Tibial artery (tissue), 4 donors: ENCODE results near the gene CMSS1.

Source experiments
- DNase-seq, 2 donors: peaks; one replicate each; pipeline ENCODE4 v3.0.0-alpha.2; 2019
- H3K27ac ChIP-seq, 2 donors: fragments of 200-600 bp; sonication (generic) in 1 of 2; 1 replicate in 1 of 2; 2 replicates in 1 of 2; pipeline ENCODE4 v1.5.1; 2018 to 2019; ENCODE audit warnings: mild to moderate bottlenecking in 1 of 2
- H3K27me3 ChIP-seq, 2 donors: fragments of 200-600 bp; sonication (generic) in 1 of 2; one replicate each; pipeline versions ENCODE4 v1.5.1 to v1.6.0; 2016 to 2019
- H3K36me3 ChIP-seq, 3 donors: fragments of 200-600 bp; sonication (generic) in 2 of 3; one replicate each; pipeline ENCODE4 v1.5.1; 2016 to 2019; ENCODE audit warnings: mild to moderate bottlenecking in 2 of 3
- H3K4me1 ChIP-seq, 4 donors: fragments of 200-600 bp; sonication (generic) in 2 of 4; 1 replicate in 3 of 4; 2 replicates in 1 of 4; pipeline ENCODE4 v1.5.1; 2016 to 2019
- H3K4me3 ChIP-seq, 2 donors: fragments of 200-600 bp; sonication (generic) in 1 of 2; 1 replicate in 1 of 2; 2 replicates in 1 of 2; pipeline ENCODE4 v1.5.1; 2018 to 2019; ENCODE audit warnings: mild to moderate bottlenecking in 2 of 2
- H3K9me3 ChIP-seq, 3 donors: fragments of 200-600 bp; sonication (generic) in 1 of 3; one replicate each; pipeline ENCODE4 v1.5.1; 2016 to 2019
- intact Hi-C: fragments of 100-400 bp; cut with DNase I; formaldehyde crosslinking; loops from one replicate; pipeline ENCODE4 v1.15.0; 2023; ENCODE audit warnings: low total_unique reads
- TF ChIP-seq, protein P1 (sequence below), 2 experiments: fragments of 200-600 bp in 1 of 2; fragments of 450-650 bp in 1 of 2; IDR thresholded peaks; one replicate each; pipeline ENCODE4 v1.5.1; 2017 to 2019; ENCODE audit warnings: antibody characterized with exemption in 2 of 2, mild to moderate bottlenecking in 1 of 2, moderate library complexity in 1 of 2

The CMSS1 gene

DNA sequence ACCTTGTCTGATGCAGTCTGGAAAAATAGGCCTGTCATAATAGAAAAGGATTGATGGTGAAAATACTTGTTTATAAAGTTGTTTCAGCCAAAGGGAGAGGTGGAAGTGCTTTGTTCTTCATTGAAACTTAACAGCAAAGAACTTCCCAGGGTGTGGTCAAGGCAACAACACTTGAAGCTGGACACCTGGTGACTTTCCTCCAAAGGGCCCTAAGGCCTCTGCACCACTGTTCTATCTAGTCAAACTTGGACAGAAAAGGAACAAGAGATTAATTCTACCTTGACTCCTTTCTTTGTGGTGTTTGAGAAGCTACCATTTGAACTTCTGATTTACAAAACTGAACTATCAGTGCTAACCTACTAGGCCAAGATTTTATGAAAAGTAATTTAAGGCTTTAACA, 102.0 kb downstream of the CMSS1 start:
- H3K27ac ChIP-seq, result peak overlapping the region; percentile 72 to 75
- H3K4me1 ChIP-seq, result peaks cover 0 to 49% (median 17%) of the 10 kb centered on the region in 4 donors
- no peak for DNase-seq
- TF ChIP-seq, protein P1, sequence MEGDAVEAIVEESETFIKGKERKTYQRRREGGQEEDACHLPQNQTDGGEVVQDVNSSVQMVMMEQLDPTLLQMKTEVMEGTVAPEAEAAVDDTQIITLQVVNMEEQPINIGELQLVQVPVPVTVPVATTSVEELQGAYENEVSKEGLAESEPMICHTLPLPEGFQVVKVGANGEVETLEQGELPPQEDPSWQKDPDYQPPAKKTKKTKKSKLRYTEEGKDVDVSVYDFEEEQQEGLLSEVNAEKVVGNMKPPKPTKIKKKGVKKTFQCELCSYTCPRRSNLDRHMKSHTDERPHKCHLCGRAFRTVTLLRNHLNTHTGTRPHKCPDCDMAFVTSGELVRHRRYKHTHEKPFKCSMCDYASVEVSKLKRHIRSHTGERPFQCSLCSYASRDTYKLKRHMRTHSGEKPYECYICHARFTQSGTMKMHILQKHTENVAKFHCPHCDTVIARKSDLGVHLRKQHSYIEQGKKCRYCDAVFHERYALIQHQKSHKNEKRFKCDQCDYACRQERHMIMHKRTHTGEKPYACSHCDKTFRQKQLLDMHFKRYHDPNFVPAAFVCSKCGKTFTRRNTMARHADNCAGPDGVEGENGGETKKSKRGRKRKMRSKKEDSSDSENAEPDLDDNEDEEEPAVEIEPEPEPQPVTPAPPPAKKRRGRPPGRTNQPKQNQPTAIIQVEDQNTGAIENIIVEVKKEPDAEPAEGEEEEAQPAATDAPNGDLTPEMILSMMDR (IDR thresholded peaks at IDR 0.05), result no peak
- no peaks in the 10 kb centered on the region for H3K27me3 ChIP-seq
- no peaks in the 10 kb centered on the region for H3K9me3 ChIP-seq
- no peaks in the 10 kb centered on the region for H3K36me3 ChIP-seq
- H3K4me3 ChIP-seq, result no peak overlapping the region
- intact Hi-C loops, result no loop called here

DNA sequence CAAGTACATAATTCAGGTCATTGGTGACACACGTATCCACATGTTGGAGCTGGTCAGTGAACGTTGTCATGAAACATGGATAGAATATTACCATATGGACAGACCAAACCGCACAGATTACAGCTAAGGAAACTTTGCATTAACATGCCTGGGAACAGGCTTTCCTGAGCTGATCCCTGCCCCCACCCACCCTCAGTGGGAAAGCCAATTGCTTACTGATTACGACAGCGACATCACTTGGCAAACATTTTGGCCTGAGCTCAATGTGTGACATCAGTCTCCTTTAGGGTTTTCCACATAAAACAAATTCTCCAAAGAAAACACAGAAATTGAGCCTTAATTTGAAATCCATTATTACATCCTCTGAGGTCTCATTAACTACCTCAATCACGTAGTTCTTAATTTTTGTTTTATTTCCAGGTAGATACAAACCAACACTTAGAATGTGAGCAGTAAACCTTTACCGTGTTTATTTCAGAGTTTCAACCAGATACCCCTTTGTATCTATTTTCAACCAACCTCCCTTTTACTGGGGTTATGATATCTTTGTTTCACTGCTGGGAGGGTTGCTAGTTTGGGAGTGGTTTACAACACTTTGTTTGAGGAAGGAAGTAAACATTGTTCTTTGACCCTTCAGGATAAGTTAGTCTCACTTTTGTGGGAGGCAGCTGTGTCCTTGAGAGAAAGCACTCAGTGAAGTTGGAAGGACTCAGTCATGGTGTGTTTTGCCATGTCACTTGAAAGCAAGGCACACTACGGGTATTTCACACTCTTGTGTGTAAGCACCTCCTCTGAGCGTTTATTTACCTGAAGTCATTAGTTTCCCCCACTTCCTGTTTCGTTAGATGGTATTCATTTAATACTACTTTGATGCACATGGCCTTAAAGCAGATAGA, 103.1 kb downstream of the CMSS1 start:
- peak; percentile 84 to 87 for DNase-seq
- no peak overlapping the region for H3K4me3 ChIP-seq
- H3K4me1 ChIP-seq, result peaks cover 0 to 57% (median 22%) of the 10 kb centered on the region in 4 donors
- intact Hi-C loops, result no loop called here
- TF ChIP-seq, protein P1 (IDR thresholded peaks at IDR 0.05), result no peak
- H3K27me3 ChIP-seq, result no peaks in the 10 kb centered on the region
- H3K27ac ChIP-seq, result peak overlapping the region; percentile 72 to 75
- H3K9me3 ChIP-seq, result no peaks in the 10 kb centered on the region
- no peaks in the 10 kb centered on the region for H3K36me3 ChIP-seq

DNA sequence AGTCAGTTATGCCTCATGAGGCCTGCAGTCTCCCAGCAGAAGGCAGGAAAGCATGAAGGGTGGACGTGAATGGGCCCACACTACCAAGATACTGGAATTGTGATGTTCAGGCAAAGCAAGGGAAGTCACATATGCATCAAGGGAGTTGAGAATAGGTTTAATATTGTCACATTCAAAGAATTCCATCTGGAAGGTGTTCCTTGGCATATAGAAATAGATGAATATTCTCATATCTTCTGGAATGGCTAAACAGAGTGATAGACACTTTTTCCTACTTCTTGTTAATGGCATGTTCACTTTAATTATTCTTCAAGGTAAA, 103.7 kb downstream of the CMSS1 start:
- intact Hi-C loops, result no loop called here
- Histone ChIP-seq H3K36me3 (no peaks in the 10 kb centered on the region), H3K27ac (peak overlapping the region; percentile 72 to 75), H3K4me1 (peaks cover 0 to 63% (median 25%) of the 10 kb centered on the region in 4 donors), H3K27me3 (no peaks in the 10 kb centered on the region), H3K9me3 (no peaks in the 10 kb centered on the region), H3K4me3 (no peak overlapping the region)
- TF ChIP-seq, protein P1 (IDR thresholded peaks at IDR 0.05), result no peak
- no peak for DNase-seq

DNA sequence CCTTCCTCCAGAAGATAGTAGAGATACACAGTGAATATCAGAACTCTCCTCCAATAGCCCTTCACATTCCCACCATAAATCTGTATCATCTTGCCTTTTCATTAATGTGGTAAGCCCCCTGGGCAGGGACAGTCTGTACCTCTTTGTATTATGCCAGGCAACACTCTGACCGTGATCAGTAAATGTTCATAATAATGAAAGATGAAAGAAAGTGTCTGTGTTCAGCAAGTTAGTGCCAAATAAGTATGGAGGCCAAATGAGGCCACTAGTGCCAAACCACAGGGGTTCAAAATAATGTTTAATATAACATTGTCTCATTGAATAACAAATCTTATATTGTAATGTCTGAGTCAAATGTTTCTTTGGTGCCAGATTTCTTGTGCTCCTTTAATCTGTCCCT, 104.3 kb downstream of the CMSS1 start:
- H3K4me1 ChIP-seq, result peaks cover 0 to 67% (median 25%) of the 10 kb centered on the region in 4 donors
- no peak overlapping the region for H3K4me3 ChIP-seq
- H3K27ac ChIP-seq, result peak overlapping the region; percentile 72 to 75
- no peaks in the 10 kb centered on the region for H3K9me3 ChIP-seq
- no peak for DNase-seq
- H3K27me3 ChIP-seq, result no peaks in the 10 kb centered on the region
- TF ChIP-seq, protein P1 (IDR thresholded peaks at IDR 0.05), result no peak
- no peaks in the 10 kb centered on the region for H3K36me3 ChIP-seq
- intact Hi-C loops, result no loop called here

DNA sequence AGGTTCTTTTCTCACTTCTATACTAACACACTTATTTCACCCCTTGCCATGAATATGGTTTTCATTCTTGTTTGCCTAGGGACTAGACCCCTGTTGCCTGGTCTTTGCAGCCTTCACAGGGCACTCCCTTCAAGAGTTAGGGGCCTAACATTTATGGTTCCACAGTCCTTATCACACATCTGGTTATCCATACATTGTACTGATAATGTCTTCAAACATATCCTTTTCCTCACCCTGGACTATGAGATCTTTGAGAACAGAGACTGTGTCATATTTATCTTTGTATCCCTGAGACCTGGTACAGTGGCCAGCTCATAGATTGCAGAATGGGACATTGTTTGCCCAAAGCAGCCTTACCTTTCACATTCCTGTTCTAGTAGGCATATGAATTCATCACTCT, 106.2 kb downstream of the CMSS1 start:
- peak overlapping the region; percentile 72 to 75 for H3K27ac ChIP-seq
- intact Hi-C loops, result no loop called here

More for the DNA sequence above, 106.2 kb downstream of the CMSS1 start:
- Histone ChIP-seq H3K9me3 (no peaks in the 10 kb centered on the region), H3K4me1 (peaks cover 0 to 78% (median 25%) of the 10 kb centered on the region in 4 donors), H3K27me3 (no peaks in the 10 kb centered on the region), H3K36me3 (no peaks in the 10 kb centered on the region), H3K4me3 (no peak overlapping the region)
- no peak for DNase-seq
- TF ChIP-seq, protein P1 (IDR thresholded peaks at IDR 0.05), result no peak
